Activated T-helper 17 cell treated with anti-CD3 and anti-CD28 coated beads, Interleukin-2, amount 50 U/mL, for 72 hours (primary cell): ENCODE results near the gene FGGY. TPM values are rescaled to one million over a fixed set of nuclear protein-coding genes. Genes with fewer than 3 reads are reported as not detected.
"Not testable (repeated sequence)": the region's sequence is repeated elsewhere in the genome, so short reads cannot be mapped to it uniquely, and the experiment has no call there.

ENCODE experiments used
- ATAC-seq: fragments of 150-1000 bp; cut with Tn5 transposase; replicated peaks from 2 replicates; pipeline ENCODE4 v1.10.0; 2021; ENCODE audit warnings: mild to moderate bottlenecking, moderate library complexity
- H3K27ac Mint-ChIP-seq: one replicate; pipeline ENCODE4 v1.8.0; 2022; ENCODE audit warnings: mixed read lengths
- H3K27me3 Mint-ChIP-seq: one replicate; pipeline ENCODE4 v1.8.0; 2022; ENCODE audit warnings: mixed read lengths
- H3K36me3 Mint-ChIP-seq: one replicate; pipeline ENCODE4 v1.8.0; 2022; ENCODE audit warnings: low read depth, mild to moderate bottlenecking, mixed read lengths
- H3K4me1 Mint-ChIP-seq: one replicate; pipeline ENCODE4 v1.8.0; 2022; ENCODE audit warnings: mixed read lengths
- H3K4me3 Mint-ChIP-seq: one replicate; pipeline ENCODE4 v1.8.0; 2022; ENCODE audit warnings: mild to moderate bottlenecking, mixed read lengths
- H3K9me3 Mint-ChIP-seq: one replicate; pipeline ENCODE4 v1.8.0; 2022; ENCODE audit warnings: mixed read lengths
- total RNA-seq, 2 donors: library from RNA; stranded (reverse); gene quantifications; one replicate each; pipeline ENCODE4 v1.2.3, GENCODE V29; 2022

Gene FGGY
- total RNA-seq, 2 donors from 2014 or later: 8.1 to 16.4 TPM

DNA sequence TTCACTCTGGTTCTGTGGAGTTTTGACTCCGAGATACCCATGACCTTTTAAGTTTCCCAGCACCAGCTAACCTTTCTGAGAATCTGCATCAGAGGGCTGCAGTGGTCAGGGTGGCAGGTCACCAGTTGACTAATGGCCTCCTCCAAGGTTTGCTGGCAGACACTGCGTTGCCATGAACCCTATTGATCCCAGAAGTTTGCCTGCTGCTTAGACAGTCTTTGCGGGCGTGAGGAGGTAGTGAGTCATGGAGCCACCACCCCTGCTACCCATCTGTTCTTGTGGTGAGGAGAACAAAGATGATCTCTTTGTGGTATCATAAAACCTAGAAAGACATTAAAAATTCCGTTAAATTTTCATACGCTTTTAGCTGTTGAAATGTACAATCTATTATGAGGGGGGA is 180.4 kb downstream of the FGGY start:
- H3K4me3 Mint-ChIP-seq: peak overlapping the region; percentile 64
- H3K27ac Mint-ChIP-seq: no peak overlapping the region
- H3K9me3 Mint-ChIP-seq: no peaks in the 10 kb centered on the region
- no peaks in the 10 kb centered on the region for H3K27me3 Mint-ChIP-seq
- ATAC-seq: peak; percentile 95
- no peaks in the 10 kb centered on the region for H3K36me3 Mint-ChIP-seq
- H3K4me1 Mint-ChIP-seq: peaks cover 6% of the 10 kb centered on the region

GRCh38 chr1:59477867-59478266 is 181.0 kb downstream of the FGGY start:
- Mint-ChIP-seq H3K4me3 (peak overlapping the region; percentile 64), H3K4me1 (peaks cover 6% of the 10 kb centered on the region), H3K27me3 (no peaks in the 10 kb centered on the region), H3K36me3 (no peaks in the 10 kb centered on the region), H3K9me3 (no peaks in the 10 kb centered on the region), H3K27ac (no peak overlapping the region)
- ATAC-seq: no peak

- no peaks in the 10 kb centered on the region for H3K9me3 Mint-ChIP-seq
- no peaks in the 10 kb centered on the region for H3K27me3 Mint-ChIP-seq
- H3K4me1 Mint-ChIP-seq: peaks cover 6% of the 10 kb centered on the region
- no peaks in the 10 kb centered on the region for H3K36me3 Mint-ChIP-seq
- ATAC-seq: no peak
- H3K4me3 Mint-ChIP-seq: no peak overlapping the region
- no peak overlapping the region for H3K27ac Mint-ChIP-seq
These were observed 181.9 kb downstream of the FGGY start for GRCh38 chr1:59478822-59479221.

- no peak for ATAC-seq
- no peaks in the 10 kb centered on the region for H3K36me3 Mint-ChIP-seq
These were observed 183.4 kb downstream of the FGGY start for GRCh38 chr1:59480188-59480888.

GRCh38 chr1:59481881-59482505 is 185.1 kb downstream of the FGGY start:
- H3K9me3 Mint-ChIP-seq: no peaks in the 10 kb centered on the region
- H3K36me3 Mint-ChIP-seq: no peaks in the 10 kb centered on the region
- no peak overlapping the region for H3K4me3 Mint-ChIP-seq
- no peak for ATAC-seq
- no peaks in the 10 kb centered on the region for H3K27me3 Mint-ChIP-seq
- H3K4me1 Mint-ChIP-seq: peaks cover 6% of the 10 kb centered on the region
- no peak overlapping the region for H3K27ac Mint-ChIP-seq

More at GRCh38 chr1:59480188-59480888, 183.4 kb downstream of the FGGY start:
- no peaks in the 10 kb centered on the region for H3K27me3 Mint-ChIP-seq
- H3K4me3 Mint-ChIP-seq: no peak overlapping the region
- no peak overlapping the region for H3K27ac Mint-ChIP-seq
- H3K4me1 Mint-ChIP-seq: peaks cover 6% of the 10 kb centered on the region
- H3K9me3 Mint-ChIP-seq: no peaks in the 10 kb centered on the region

- no peaks in the 10 kb centered on the region for H3K4me1 Mint-ChIP-seq
- no peaks in the 10 kb centered on the region for H3K9me3 Mint-ChIP-seq
- H3K27ac Mint-ChIP-seq: no peak overlapping the region
- no peaks in the 10 kb centered on the region for H3K36me3 Mint-ChIP-seq
- H3K4me3 Mint-ChIP-seq: no peak overlapping the region
- no peaks in the 10 kb centered on the region for H3K27me3 Mint-ChIP-seq
- ATAC-seq: no peak
These were observed 186.1 kb downstream of the FGGY start for GRCh38 chr1:59482986-59483385.

DNA sequence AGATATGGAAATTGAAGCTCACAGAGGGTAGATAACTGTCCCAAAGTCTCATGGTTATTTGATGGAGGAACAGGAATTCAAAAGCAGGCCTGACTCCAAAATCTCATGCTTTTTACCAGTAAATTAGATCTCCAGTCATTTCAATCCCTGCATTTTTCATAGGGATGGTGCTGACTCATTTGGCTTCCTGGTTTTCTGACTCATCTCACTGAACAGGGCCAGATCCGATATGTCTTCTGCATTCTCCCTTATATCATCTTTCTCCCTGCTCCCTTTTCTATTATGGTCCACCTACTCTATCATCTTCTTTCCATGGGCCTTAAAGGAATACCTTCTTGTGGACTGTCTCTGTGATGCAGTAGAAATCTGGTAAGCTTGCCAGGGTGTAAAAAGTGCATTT is 187.2 kb downstream of the FGGY start:
- Mint-ChIP-seq H3K4me3 (no peak overlapping the region), H3K27ac (no peak overlapping the region), H3K27me3 (no peaks in the 10 kb centered on the region), H3K36me3 (no peaks in the 10 kb centered on the region), H3K9me3 (no peaks in the 10 kb centered on the region), H3K4me1 (no peaks in the 10 kb centered on the region)
- peak; percentile 66 for ATAC-seq

- ATAC-seq: no peak
- no peaks in the 10 kb centered on the region for H3K4me1 Mint-ChIP-seq
- no peaks in the 10 kb centered on the region for H3K36me3 Mint-ChIP-seq
- no peaks in the 10 kb centered on the region for H3K27me3 Mint-ChIP-seq
- no peak overlapping the region for H3K4me3 Mint-ChIP-seq
- H3K27ac Mint-ChIP-seq: no peak overlapping the region
- no peaks in the 10 kb centered on the region for H3K9me3 Mint-ChIP-seq
These were observed 188.3 kb downstream of the FGGY start for GRCh38 chr1:59485171-59485570.

DNA sequence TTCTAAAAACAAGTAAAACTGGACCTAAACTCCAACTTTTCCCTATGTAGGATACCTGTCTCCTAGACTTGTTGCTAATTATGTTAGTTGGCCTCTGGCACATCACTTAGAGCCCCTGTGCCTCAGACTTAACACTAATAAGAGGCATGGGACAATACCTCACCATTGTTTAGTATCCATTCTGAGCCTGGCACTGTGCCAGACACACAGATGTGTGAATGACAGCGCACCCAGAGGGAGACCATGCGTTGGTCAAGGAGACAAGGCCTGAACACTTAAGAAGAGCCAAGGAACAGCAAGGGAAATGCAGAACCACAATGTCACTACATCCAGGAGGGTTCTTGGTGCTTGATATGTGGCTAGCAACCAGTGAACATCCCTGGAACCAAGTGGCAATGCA is 189.1 kb downstream of the FGGY start:
- Mint-ChIP-seq H3K27me3 (no peaks in the 10 kb centered on the region), H3K4me1 (no peaks in the 10 kb centered on the region), H3K9me3 (no peaks in the 10 kb centered on the region), H3K4me3 (no peak overlapping the region), H3K27ac (no peak overlapping the region), H3K36me3 (no peaks in the 10 kb centered on the region)
- ATAC-seq: no peak

DNA sequence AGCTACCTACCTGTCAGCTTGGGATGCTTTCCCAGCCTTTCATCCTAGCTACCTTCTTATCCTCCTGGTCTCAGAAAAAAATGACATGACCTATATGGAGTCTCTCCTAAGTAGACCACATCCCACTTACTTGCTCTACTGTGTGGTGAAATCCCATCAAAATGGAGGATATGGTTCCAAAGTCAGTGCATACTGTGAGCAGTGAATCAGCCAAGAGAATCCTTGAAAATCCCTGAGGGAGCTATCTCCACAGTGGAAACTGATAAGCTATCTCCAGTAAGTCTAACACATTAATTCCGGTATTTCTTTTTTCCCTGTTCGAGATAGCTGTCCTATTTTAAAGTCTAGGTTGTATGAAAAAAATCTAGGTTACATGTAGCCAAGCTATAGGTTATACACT is 189.7 kb downstream of the FGGY start:
- Mint-ChIP-seq H3K36me3 (no peaks in the 10 kb centered on the region), H3K4me1 (no peaks in the 10 kb centered on the region), H3K9me3 (no peaks in the 10 kb centered on the region), H3K4me3 (no peak overlapping the region), H3K27me3 (no peaks in the 10 kb centered on the region), H3K27ac (no peak overlapping the region)
- no peak for ATAC-seq

DNA sequence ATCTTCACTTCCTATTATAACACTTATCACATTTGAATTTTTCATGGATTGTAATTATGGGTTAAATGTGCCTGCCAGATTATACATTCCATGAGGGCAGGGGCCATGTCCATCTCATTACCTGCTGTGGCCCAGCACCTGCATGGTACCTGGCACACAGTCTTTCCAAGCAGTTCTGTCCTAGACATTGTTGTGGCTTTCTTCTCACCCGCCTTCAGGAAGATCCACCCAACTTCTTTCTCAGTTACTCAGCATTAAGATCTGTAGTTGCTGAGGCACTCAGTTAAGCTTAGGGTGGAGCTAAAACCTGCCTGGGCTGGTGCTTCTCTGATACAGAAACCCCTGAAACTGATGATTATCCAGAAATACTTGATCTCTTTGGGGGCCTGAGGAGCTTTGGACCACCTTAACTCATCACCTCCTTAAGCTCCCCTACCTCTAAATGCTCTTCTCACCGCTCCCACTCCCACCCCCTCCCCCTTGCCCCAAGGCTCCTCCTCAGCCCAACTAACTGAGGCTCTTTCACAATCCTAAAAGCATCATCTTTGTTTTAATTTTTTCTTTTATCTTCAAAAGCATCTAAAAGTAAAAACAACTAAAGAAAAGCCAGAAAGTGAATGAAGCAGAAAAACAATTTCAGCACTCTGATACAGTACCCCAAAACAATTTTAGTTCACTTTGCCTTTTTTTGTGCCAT is 190.6 kb downstream of the FGGY start:
- Mint-ChIP-seq H3K27ac (no peak overlapping the region), H3K4me3 (no peak overlapping the region), H3K36me3 (no peaks in the 10 kb centered on the region), H3K4me1 (no peaks in the 10 kb centered on the region), H3K9me3 (no peaks in the 10 kb centered on the region), H3K27me3 (no peaks in the 10 kb centered on the region)
- peak; percentile 24 for ATAC-seq

DNA sequence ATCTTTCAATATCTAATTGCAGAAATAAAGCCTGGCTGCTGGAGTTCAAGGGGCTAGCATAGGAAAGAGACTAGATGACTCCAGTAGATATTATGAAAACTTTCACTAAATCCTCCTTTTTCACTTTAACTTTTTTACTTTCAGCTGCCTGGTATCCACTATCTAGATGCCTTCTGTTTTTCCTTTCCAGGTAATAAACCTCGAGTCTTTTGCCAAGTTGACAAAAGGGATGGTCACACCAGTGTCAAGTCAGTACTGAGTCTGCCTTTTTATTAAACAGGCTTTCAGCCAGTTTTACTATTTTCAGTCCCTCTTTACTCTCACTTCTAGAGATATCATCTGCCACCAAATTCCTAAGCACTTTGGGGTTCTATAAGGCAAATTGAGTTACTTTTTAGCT is 195.6 kb downstream of the FGGY start:
- no peaks in the 10 kb centered on the region for H3K4me1 Mint-ChIP-seq
- no peaks in the 10 kb centered on the region for H3K36me3 Mint-ChIP-seq
- H3K4me3 Mint-ChIP-seq: no peak overlapping the region
- H3K9me3 Mint-ChIP-seq: no peaks in the 10 kb centered on the region
- H3K27me3 Mint-ChIP-seq: no peaks in the 10 kb centered on the region
- no peak for ATAC-seq
- H3K27ac Mint-ChIP-seq: no peak overlapping the region

GRCh38 chr1:59494145-59494833 is 197.4 kb downstream of the FGGY start:
- no peaks in the 10 kb centered on the region for H3K9me3 Mint-ChIP-seq

DNA sequence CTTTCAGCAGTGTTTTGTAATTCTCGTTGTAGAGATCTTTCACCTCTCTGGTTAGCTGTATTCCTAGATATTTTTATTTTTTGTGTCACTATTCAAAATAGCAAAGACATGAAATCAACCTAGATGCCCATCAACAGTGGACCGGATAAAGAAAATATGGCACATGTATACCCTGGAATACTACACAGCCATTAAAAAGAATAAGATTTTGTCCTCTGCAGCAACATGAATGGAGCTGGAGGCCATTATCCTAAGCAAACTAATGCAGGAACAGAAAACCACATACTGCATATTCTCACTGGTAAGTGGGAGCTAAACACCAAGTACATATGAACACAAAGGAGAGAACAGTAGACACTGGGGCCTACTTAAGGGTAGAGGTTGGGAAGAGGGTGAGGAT is 199.3 kb downstream of the FGGY start:
- not testable (repeated sequence) for H3K27me3 Mint-ChIP-seq, H3K36me3 Mint-ChIP-seq, H3K27ac Mint-ChIP-seq, H3K4me1 Mint-ChIP-seq, H3K4me3 Mint-ChIP-seq, H3K9me3 Mint-ChIP-seq, ATAC-seq

More at GRCh38 chr1:59494145-59494833, 197.4 kb downstream of the FGGY start:
- H3K27me3 Mint-ChIP-seq: no peaks in the 10 kb centered on the region
- no peak for ATAC-seq
- no peaks in the 10 kb centered on the region for H3K4me1 Mint-ChIP-seq
- no peak overlapping the region for H3K4me3 Mint-ChIP-seq
- H3K36me3 Mint-ChIP-seq: no peaks in the 10 kb centered on the region
- H3K27ac Mint-ChIP-seq: no peak overlapping the region
